BJ (cell line): ENCODE measurements around the gene KCND2. TPM values are rescaled to one million over a fixed set of nuclear protein-coding genes. Genes with fewer than 3 reads are reported as not detected.

Experiments
- CTCF ChIA-PET: fragments of 350-600 bp; formaldehyde crosslinking; extraction: SDS; loops from one replicate; lab custom pipeline; 2021; ENCODE audit warnings: antibody characterized with exemption, inconsistent platforms; lab: Yijun Ruan, JAX
- POLR2A ChIA-PET: fragments of 300-600 bp; sonication (Branson Sonifier 250); formaldehyde crosslinking; extraction: SDS; loops from one replicate; lab custom pipeline; 2021; ENCODE audit warnings: antibody characterized with exemption; lab: Charles Lee
- DNase-seq: peaks from one replicate; pipeline ENCODE4 v3.0.0-alpha.2; 2011; ENCODE audit warnings: low read depth
- H3K27me3 ChIP-seq: 2 replicates; pipeline ENCODE4 v1.6.0; 2011; ENCODE audit warnings: low read length; ENCODE audit not compliant: control insufficient read depth, insufficient read depth
- H3K36me3 ChIP-seq: 2 replicates; pipeline ENCODE4 v1.5.1; 2011; ENCODE audit warnings: low read length; ENCODE audit not compliant: control insufficient read depth, insufficient read depth
- H3K4me3 ChIP-seq: 2 replicates; pipeline ENCODE4 v1.5.1; 2011; ENCODE audit warnings: low read depth, mild to moderate bottlenecking, control low read depth, low read length
- CTCF ChIP-seq: IDR thresholded peaks from 2 replicates; pipeline ENCODE4 v1.5.1; 2011; ENCODE audit warnings: low read depth, mild to moderate bottlenecking, control low read depth, inconsistent platforms, low read length, moderate library complexity; ENCODE audit not compliant: insufficient read depth
- polyA plus RNA-seq: library from polyadenylated mRNA; depleted of rRNA; stranded (reverse); fragments of >200 nt; gene quantifications from 2 replicates; pipeline ENCODE4 v1.2.3, GENCODE V29; 2011

Gene KCND2
- polyA plus RNA-seq, 1 experiment = not detected

DNA sequence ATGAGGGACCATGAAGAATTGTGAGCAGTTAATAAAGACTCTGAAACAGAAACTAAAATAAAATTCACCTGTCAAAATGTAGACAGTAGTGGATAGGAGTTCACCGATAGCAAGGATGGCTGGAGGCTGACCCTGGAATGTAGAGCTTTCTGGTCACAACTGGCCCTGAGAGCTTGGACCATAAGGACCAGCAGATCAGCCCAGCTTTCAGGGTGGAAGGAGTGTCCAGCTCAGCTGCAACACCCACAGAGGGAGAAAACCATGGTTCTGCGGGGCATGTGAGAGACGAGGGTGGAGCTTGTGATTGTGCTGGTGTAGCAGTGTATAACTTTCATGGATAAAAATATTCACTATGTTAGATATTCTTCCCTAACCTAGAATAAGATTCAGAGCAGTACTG lies 199.9 kb downstream of the KCND2 start:
- ChIA-PET POLR2A (no interaction called here), CTCF (no interaction called here)
- H3K4me3 ChIP-seq = no peak overlapping the region
- no peak for TF ChIP-seq CTCF
- H3K36me3 ChIP-seq = no peaks in the 10 kb centered on the region
- DNase-seq = no peak
- no peaks in the 10 kb centered on the region for H3K27me3 ChIP-seq

GRCh38 chr7:120473352-120473751 lies 200.4 kb downstream of the KCND2 start:
- Histone ChIP-seq H3K27me3 (no peaks in the 10 kb centered on the region), H3K4me3 (no peak overlapping the region), H3K36me3 (no peaks in the 10 kb centered on the region)
- ChIA-PET CTCF (no interaction called here), POLR2A (no interaction called here)
- TF ChIP-seq CTCF = no peak
- no peak for DNase-seq

DNA sequence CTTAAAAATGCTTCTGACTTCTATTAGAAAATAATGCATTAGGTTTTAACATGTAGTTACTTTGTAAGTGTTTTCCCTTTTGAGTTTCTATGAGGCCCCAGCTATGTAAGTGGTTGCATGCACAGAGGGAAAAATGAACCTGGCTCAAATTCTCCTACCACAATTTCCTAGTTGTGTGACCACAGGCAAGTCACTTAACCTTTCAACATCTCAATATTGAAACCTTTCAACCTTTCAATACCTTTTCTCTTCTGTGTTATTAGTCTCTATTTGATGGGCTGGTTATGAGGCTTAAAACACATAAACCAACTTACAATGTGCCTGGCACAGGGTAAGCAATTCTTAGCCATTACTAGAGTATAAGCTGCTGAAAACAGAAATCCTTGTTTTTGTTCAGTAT lies 203.0 kb downstream of the KCND2 start:
- CTCF ChIA-PET = no interaction called here

GRCh38 chr7:120480472-120480871 lies 207.5 kb downstream of the KCND2 start:
- Histone ChIP-seq H3K36me3 (no peaks in the 10 kb centered on the region), H3K4me3 (no peak overlapping the region), H3K27me3 (no peaks in the 10 kb centered on the region)
- POLR2A ChIA-PET = no interaction called here
- CTCF ChIA-PET = no interaction called here
- no peak for TF ChIP-seq CTCF
- no peak for DNase-seq

More for the DNA sequence above, 203.0 kb downstream of the KCND2 start:
- Histone ChIP-seq H3K27me3 (no peaks in the 10 kb centered on the region), H3K36me3 (no peaks in the 10 kb centered on the region), H3K4me3 (no peak overlapping the region)
- DNase-seq = no peak
- no peak for TF ChIP-seq CTCF
- POLR2A ChIA-PET = no interaction called here

- no peak for TF ChIP-seq CTCF
- Histone ChIP-seq H3K27me3 (no peaks in the 10 kb centered on the region), H3K4me3 (no peak overlapping the region), H3K36me3 (no peaks in the 10 kb centered on the region)
- DNase-seq = no peak
- CTCF ChIA-PET = no interaction called here
- POLR2A ChIA-PET = no interaction called here
Observed at GRCh38 chr7:120480930-120481329, 208.0 kb downstream of the KCND2 start.
